Stomach (tissue), 9 donors: ENCODE measurements around the gene THOC6. TPM values are rescaled to one million over a fixed set of nuclear protein-coding genes. Genes with fewer than 3 reads are reported as not detected.
A peak's percentile ranks its signal among the peaks of the same experiment; 100 is the strongest.

Experiments
- DNase-seq, 2 donors: peaks; one replicate each; pipeline versions ENCODE4 v3.0.0 to v3.0.0-alpha.2; 2013 to 2019
- H3K27ac ChIP-seq, 5 donors: fragments of 200-600 bp in 4 of 5; sonication (generic) in 4 of 5; one replicate each; pipeline ENCODE4 v1.5.1; 2013 to 2019; ENCODE audit warnings: mild to moderate bottlenecking in 1 of 5, moderate library complexity in 1 of 5
- H3K27me3 ChIP-seq, 3 donors: fragments of 200-600 bp; sonication (generic); one replicate each; pipeline ENCODE4 v1.5.1; 2017 to 2019; ENCODE audit warnings: mixed run types in 1 of 3
- H3K36me3 ChIP-seq, 4 donors: fragments of 200-600 bp; sonication (generic); 1 replicate in 3 of 4; 2 replicates in 1 of 4; pipeline ENCODE4 v1.5.1; 2016 to 2019
- H3K4me1 ChIP-seq, 4 donors: fragments of 200-600 bp; sonication (generic); one replicate each; pipeline ENCODE4 v1.5.1; 2016 to 2019
- H3K4me3 ChIP-seq, 4 donors: fragments of 200-600 bp; sonication (generic) in 3 of 4; one replicate each; pipeline ENCODE4 v1.5.1; 2016 to 2019; ENCODE audit warnings: mild to moderate bottlenecking in 1 of 4
- H3K9me3 ChIP-seq, 4 donors: fragments of 200-600 bp; sonication (generic); one replicate each; pipeline ENCODE4 v1.5.1; 2016 to 2019
- CTCF ChIP-seq, 7 experiments: fragments of 450-650 bp in 4 of 7; fragments of 200-600 bp in 3 of 7; sonication (generic) in 3 of 7; IDR thresholded peaks; one replicate each; pipeline ENCODE4 v1.5.1; 2016 to 2019; ENCODE audit warnings: antibody characterized with exemption in 7 of 7, control low read depth in 2 of 7, mild to moderate bottlenecking in 1 of 7
- EP300 ChIP-seq: sonication (generic); formaldehyde crosslinking; IDR thresholded peaks from one replicate; pipeline ENCODE4 v1.6.1; 2017; ENCODE audit warnings: antibody characterized with exemption
- POLR2A ChIP-seq, 4 donors: fragments of 450-650 bp; IDR thresholded peaks; one replicate each; pipeline ENCODE4 v1.6.1; 2016; ENCODE audit warnings: antibody characterized with exemption in 4 of 4, control low read depth in 2 of 4, mild to moderate bottlenecking in 1 of 4, moderate library complexity in 1 of 4
- POLR2AphosphoS5 ChIP-seq, 3 donors: sonication (generic); formaldehyde crosslinking; IDR thresholded peaks; one replicate each; pipeline ENCODE4 v1.6.1; 2016; ENCODE audit warnings: antibody characterized with exemption in 3 of 3
- WGBS, 5 donors: extraction: QIAGEN DNeasy Blood & Tissue Kit in 3 of 5; methylation state at CpG; one replicate each; pipeline versions ENCODE4 v1.1.5 to v1.1.7; 2013 to 2018; 5-methylcytosine and 5-hydroxymethylcytosine counted together
- intact Hi-C: fragments of 100-400 bp; cut with DNase I; formaldehyde crosslinking; loops from one replicate; pipeline ENCODE4 v1.15.1; 2023; ENCODE audit warnings: low total_unique reads
- polyA plus RNA-seq, 3 donors: library from polyadenylated mRNA; stranded (reverse); fragments of 200-250 nt; gene quantifications; one replicate each; pipeline ENCODE4 v1.2.3, GENCODE V29; 2013
- total RNA-seq, 5 donors: library from RNA; depleted of rRNA; stranded (reverse); fragments of >200 nt; gene quantifications; one replicate each; pipeline versions ENCODE4 v1.1.0 to v1.2.3, GENCODE V29; 2014 to 2016
- donor health status: healthy with polysubstance abuse.
- donor health status: Bipolar disorder and iron deficiency.
- donor health status: healthy.

Gene THOC6
- total and polyA plus RNA-seq, 8 donors = 10.5 to 97.9 (median 22.3) TPM; not detected in 1

DNA sequence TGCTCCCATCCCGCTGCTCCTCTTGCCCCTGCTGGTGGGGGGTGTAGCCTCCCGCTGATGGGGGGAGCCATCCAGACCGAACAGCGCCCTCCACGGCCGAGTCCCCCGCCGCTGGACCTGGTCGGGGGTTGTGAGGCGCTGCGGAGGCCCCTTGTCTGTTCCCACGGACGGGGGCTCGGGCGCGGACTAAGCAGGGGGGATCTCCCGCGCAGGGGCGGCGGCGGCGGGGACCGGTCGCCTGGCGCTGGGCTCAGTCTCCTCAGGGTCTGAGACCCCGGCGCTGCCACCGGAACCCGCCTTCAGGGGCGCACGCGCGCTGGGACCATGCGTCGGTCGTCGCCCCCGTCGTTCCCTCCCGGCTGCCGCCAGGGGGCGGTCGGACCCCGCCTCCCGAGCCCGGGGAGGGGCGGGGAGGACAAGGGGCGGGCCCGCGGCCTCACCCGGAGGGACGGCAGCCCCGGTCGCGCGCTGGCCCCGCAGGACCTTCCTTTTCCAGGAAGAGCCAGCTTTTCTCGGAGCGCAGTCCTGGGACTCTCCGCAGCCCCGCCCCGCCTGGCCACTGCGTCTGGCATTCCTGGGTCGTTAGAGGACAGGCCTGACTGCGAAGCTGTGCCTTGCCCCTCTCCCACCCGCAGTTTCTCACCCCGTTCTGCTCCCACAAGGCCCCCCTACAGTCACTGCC is 35.3 kb downstream of the THOC6 start:
- H3K36me3 ChIP-seq = peaks cover 0 to 8% (median 2%) of the 10 kb centered on the region in 4 donors
- DNase-seq = peak; percentile 91 to 97
- H3K9me3 ChIP-seq = no peaks in the 10 kb centered on the region
- H3K4me1 ChIP-seq = peaks cover 15 to 52% (median 23%) of the 10 kb centered on the region in 4 donors
- intact Hi-C loops = loop anchor here (5.0 kb wide), 1 partner anchor 68 kb away; no protein-coding TSS in a partner anchor
- H3K27ac ChIP-seq = peak overlapping the region; percentile 75 to 88 (median 85)
- TF ChIP-seq EP300 = no peak
- peak in 5 of 7 experiments; percentile 64 to 98 (median 91) for TF ChIP-seq CTCF (IDR thresholded peaks at IDR 0.05)
- TF ChIP-seq POLR2AphosphoS5 (IDR thresholded peaks at IDR 0.05) = peak; percentile 21 to 85 (median 69)
- WGBS, 5 donors = 0% methylated on average over 15 to 67 of the region's 67 CpGs
- peaks cover 0 to 8% (median 0%) of the 10 kb centered on the region in 3 donors for H3K27me3 ChIP-seq
- peak overlapping the region; percentile 57 to 92 (median 78) for H3K4me3 ChIP-seq

DNA sequence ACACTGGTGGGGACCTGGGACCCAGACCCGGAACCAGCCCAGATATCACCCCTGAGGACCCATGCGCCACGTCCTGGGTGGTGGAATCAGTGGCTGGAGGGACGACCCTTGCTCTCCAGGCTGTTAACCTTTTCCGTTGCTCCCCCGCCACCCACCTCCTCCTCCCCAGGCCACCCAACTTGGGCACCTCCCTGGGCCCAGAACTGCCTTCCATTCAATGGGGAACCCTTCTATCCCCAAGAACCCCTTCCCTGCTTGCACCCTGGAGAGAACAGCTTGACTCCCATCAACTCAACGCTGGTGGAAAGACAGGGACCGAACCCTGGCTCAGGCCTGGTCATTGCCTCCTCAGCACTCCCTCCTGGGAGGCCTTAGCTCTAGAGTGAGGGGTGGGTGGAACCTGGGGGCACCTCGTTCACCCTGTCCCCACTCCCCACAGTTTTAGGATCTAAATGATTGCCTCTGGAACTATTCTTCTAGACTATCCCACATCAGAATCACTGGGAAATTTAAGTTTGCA is 35.9 kb downstream of the THOC6 start:
- H3K9me3 ChIP-seq = no peaks in the 10 kb centered on the region
- TF ChIP-seq POLR2A (IDR thresholded peaks at IDR 0.05) = no peak
- TF ChIP-seq EP300 = no peak
- TF ChIP-seq CTCF (IDR thresholded peaks at IDR 0.05) = no peak
- no peak for TF ChIP-seq POLR2AphosphoS5 (IDR thresholded peaks at IDR 0.05)
- intact Hi-C loops = loop anchor here (5.0 kb wide), 1 partner anchor 68 kb away; no protein-coding TSS in a partner anchor
- H3K27ac ChIP-seq = peak overlapping the region; percentile 75 to 88 (median 85)
- peaks cover 18 to 53% (median 26%) of the 10 kb centered on the region in 4 donors for H3K4me1 ChIP-seq
- H3K36me3 ChIP-seq = peaks cover 0 to 5% (median under 1%) of the 10 kb centered on the region in 4 donors
- 50 to 65% (median 53%) methylated on average over 9 of the region's 9 CpGs for WGBS, 5 donors
- H3K4me3 ChIP-seq = peak overlapping the region; percentile 57 to 92 (median 78)
- peaks cover 0 to 8% (median 0%) of the 10 kb centered on the region in 3 donors for H3K27me3 ChIP-seq
- DNase-seq = no peak

DNA sequence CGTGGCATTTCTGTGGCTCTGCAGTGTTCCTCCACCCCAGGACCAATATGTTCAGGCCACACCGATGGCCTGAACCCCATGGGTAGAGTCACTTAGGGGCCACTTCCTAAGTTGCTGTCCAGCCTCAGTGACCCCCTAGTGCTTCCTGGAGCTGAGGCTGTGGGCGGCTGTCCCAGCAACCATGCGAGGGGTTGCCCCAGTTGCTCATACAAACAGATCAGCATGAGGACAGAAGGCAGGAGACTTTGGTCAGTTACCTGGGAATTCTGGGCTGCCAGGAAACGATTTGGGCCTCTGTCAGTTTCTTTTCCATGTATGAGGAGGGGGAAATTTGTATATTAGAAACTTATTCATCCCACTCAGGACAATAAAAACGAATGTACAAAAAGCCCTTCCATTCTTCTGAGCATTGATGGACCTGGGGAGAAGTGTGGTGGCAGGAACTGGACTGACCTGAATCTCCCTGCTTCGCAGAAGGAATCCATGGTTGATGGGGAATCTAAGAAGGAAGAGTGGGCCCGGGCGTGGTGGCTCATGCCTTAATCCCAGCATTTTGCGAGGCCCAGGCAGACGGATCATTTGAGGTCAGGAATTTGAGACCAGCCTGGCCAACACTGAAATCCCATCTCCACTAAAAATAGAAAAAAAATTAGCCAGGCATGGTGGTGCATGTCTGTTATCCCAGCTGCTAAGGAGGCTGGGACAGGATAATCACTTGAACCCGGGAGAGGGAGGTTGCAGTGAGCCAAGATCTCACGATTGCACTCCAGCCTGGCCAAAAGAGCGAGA is 36.7 kb downstream of the THOC6 start:
- Histone ChIP-seq H3K4me3 (no peak overlapping the region), H3K27me3 (peaks cover 0 to 8% (median 0%) of the 10 kb centered on the region in 3 donors), H3K36me3 (peaks cover 0 to 5% (median 0%) of the 10 kb centered on the region in 4 donors), H3K27ac (peak overlapping the region; percentile 8 to 88 (median 85)), H3K9me3 (no peaks in the 10 kb centered on the region), H3K4me1 (peaks cover 25 to 53% (median 31%) of the 10 kb centered on the region in 4 donors)
- WGBS, 5 donors = 78 to 86% (median 79%) methylated on average over 14 of the region's 14 CpGs
- intact Hi-C loops = no loop called here
- no peak for DNase-seq
- TF ChIP-seq POLR2AphosphoS5 (IDR thresholded peaks at IDR 0.05) (no peak), POLR2A (IDR thresholded peaks at IDR 0.05) (no peak)

DNA sequence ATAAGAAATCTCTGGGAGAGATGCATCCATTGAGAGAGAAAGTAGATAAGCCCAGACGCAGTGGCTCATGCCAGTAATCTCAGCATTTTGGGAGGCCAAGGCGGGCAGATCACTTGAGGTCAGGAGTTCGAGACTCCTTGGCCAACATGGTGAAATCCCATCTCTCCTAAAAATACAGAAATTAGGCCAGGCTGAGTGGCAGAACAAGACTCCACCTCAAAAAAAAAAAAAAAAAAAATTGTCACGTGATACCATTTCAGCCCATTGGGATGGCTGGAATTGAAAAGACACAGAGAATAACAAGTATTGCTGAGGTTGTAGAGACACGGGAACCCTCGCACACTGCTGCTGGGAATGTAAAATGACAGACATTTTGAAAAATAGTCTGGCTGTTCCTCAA is 38.7 kb downstream of the THOC6 start:
- H3K4me1 ChIP-seq = peaks cover 28 to 51% (median 33%) of the 10 kb centered on the region in 4 donors
- peaks cover 0 to 8% (median 0%) of the 10 kb centered on the region in 3 donors for H3K27me3 ChIP-seq
- H3K27ac ChIP-seq = no peak overlapping the region
- H3K36me3 ChIP-seq = no peaks in the 10 kb centered on the region
- intact Hi-C loops = no loop called here
- H3K4me3 ChIP-seq = no peak overlapping the region
- no peak for DNase-seq
- TF ChIP-seq EP300 = no peak
- no peak for TF ChIP-seq POLR2A (IDR thresholded peaks at IDR 0.05)
- no peak for TF ChIP-seq POLR2AphosphoS5 (IDR thresholded peaks at IDR 0.05)
- no peak for TF ChIP-seq CTCF (IDR thresholded peaks at IDR 0.05)
- H3K9me3 ChIP-seq = no peaks in the 10 kb centered on the region
- 82 to 92% (median 90%) methylated on average over 6 of the region's 6 CpGs for WGBS, 5 donors
